IMR-90 (cell line): Measurements from ENCODE around the gene FNDC3B. TPM values are rescaled to one million over a fixed set of nuclear protein-coding genes. Genes with fewer than 3 reads are reported as not detected.

Source experiments
- ATAC-seq: fragments of 200-7000 bp; cut with Tn5 transposase; 2 replicates; pipeline ENCODE4 v1.9.1; 2020; ENCODE audit warnings: low read depth, mild to moderate bottlenecking, moderate library complexity
- BruUV-seq: library from RNA; stranded (reverse); fragments of 400-500 nt; replicated peaks from 2 replicates; lab custom pipeline; 2021; lab: Mats Ljungman, UMichigan
- CTCF ChIA-PET: fragments of 300-600 bp; formaldehyde crosslinking; extraction: SDS; loops from one replicate; lab custom pipeline; 2021; ENCODE audit warnings: antibody characterized with exemption; lab: Yijun Ruan, JAX
- POLR2A ChIA-PET: fragments of 300-600 bp; sonication (Branson Sonifier 250); formaldehyde crosslinking; loops from one replicate; lab custom pipeline; 2022; ENCODE audit warnings: antibody characterized with exemption; ENCODE audit not compliant: unreplicated experiment; lab: Charles Lee
- DNase-seq: peaks from one replicate; pipeline ENCODE4 v3.0.0; 2013
- H2AFZ ChIP-seq: replicated peaks from 2 replicates; pipeline ENCODE3; 2013; ENCODE audit warnings: low read length, mild to moderate bottlenecking; ENCODE audit not compliant: poor library complexity
- H2AK5ac ChIP-seq: 2 replicates; pipeline ENCODE4 v1.6.1; 2013; ENCODE audit warnings: low read depth, low read length, inconsistent platforms
- H2AK9ac ChIP-seq: replicated peaks from 2 replicates; pipeline ENCODE3; 2013; ENCODE audit warnings: mild to moderate bottlenecking, low read depth, low read length, moderate library complexity; ENCODE audit not compliant: poor library complexity
- H2BK120ac ChIP-seq: 2 replicates; pipeline ENCODE4 v1.6.1; 2013; ENCODE audit warnings: low read depth, low read length, inconsistent platforms
- H2BK15ac ChIP-seq: 3 replicates; pipeline ENCODE4 v1.6.1; 2013; ENCODE audit warnings: low read depth, low read length, inconsistent platforms
- H2BK20ac ChIP-seq: 2 replicates; pipeline ENCODE4 v1.6.1; 2013; ENCODE audit warnings: low read depth, mild to moderate bottlenecking, inconsistent platforms, low read length, moderate library complexity
- H2BK5ac ChIP-seq: 2 replicates; pipeline ENCODE4 v1.6.1; 2013; ENCODE audit warnings: mild to moderate bottlenecking, low read depth, low read length, inconsistent platforms; ENCODE audit not compliant: poor library complexity, severe bottlenecking
- H3K14ac ChIP-seq: replicated peaks from 2 replicates; pipeline ENCODE4 v1.6.1; 2013; ENCODE audit warnings: low read depth, low read length, inconsistent platforms
- H3K18ac ChIP-seq: 2 replicates; pipeline ENCODE4 v1.6.1; 2013; ENCODE audit warnings: low read depth, low read length, control low read depth
- H3K23ac ChIP-seq: 2 replicates; pipeline ENCODE4 v1.6.1; 2013; ENCODE audit warnings: low read depth, low read length, inconsistent platforms
- H3K27ac ChIP-seq: 2 replicates; pipeline ENCODE4 v1.5.1; 2013; ENCODE audit warnings: mild to moderate bottlenecking, control low read depth, low read length; ENCODE audit not compliant: insufficient read depth
- H3K27me3 ChIP-seq: 2 replicates; pipeline ENCODE4 v1.6.1; 2013; ENCODE audit warnings: low read length; ENCODE audit not compliant: control insufficient read depth, insufficient read depth
- H3K36me3 ChIP-seq: 2 replicates; pipeline ENCODE4 v1.6.1; 2013; ENCODE audit warnings: low read length, mixed read lengths; ENCODE audit not compliant: control insufficient read depth, insufficient read depth
- H3K4ac ChIP-seq: 2 replicates; pipeline ENCODE4 v1.6.1; 2013; ENCODE audit warnings: low read depth, low read length, inconsistent platforms
- H3K4me1 ChIP-seq: 2 replicates; pipeline ENCODE4 v1.6.1; 2013; ENCODE audit warnings: low read length, mixed read lengths; ENCODE audit not compliant: control insufficient read depth, insufficient read depth
- H3K4me2 ChIP-seq: 2 replicates; pipeline ENCODE4 v1.6.1; 2013; ENCODE audit warnings: low read depth, mild to moderate bottlenecking, control low read depth, low read length, moderate library complexity
- H3K4me3 ChIP-seq: 2 replicates; pipeline ENCODE4 v1.5.1; 2013; ENCODE audit warnings: low read depth, mild to moderate bottlenecking, control low read depth, low read length, moderate library complexity; ENCODE audit not compliant: insufficient read depth
- H3K56ac ChIP-seq: 2 replicates; pipeline ENCODE4 v1.6.1; 2013; ENCODE audit warnings: low read length, inconsistent platforms; ENCODE audit not compliant: insufficient read depth; ENCODE audit errors: extremely low read depth
- H3K79me1 ChIP-seq, 2 experiments: 2 replicates each; pipeline ENCODE4 v1.6.1; 2013; ENCODE audit warnings: low read length in 2 of 2, inconsistent platforms in 1 of 2, low read depth in 1 of 2
- H3K9ac ChIP-seq: 2 replicates; pipeline ENCODE4 v1.6.1; 2013; ENCODE audit warnings: low read depth, low read length, control low read depth
- H3K9me1 ChIP-seq: 2 replicates; pipeline ENCODE4 v1.6.1; 2013; ENCODE audit warnings: low read length, inconsistent platforms; ENCODE audit not compliant: insufficient read depth
- H3K9me3 ChIP-seq: 2 replicates; pipeline ENCODE4 v1.6.1; 2013; ENCODE audit warnings: low read length; ENCODE audit not compliant: control insufficient read depth, insufficient read depth
- H4K20me1 ChIP-seq: 2 replicates; pipeline ENCODE4 v1.6.1; 2013; ENCODE audit warnings: low read length, inconsistent platforms; ENCODE audit not compliant: insufficient read depth
- H4K5ac ChIP-seq: 2 replicates; pipeline ENCODE4 v1.6.1; 2013; ENCODE audit warnings: mild to moderate bottlenecking, low read depth, low read length, control low read depth
- H4K8ac ChIP-seq, 2 experiments: 2 replicates each; pipeline ENCODE4 v1.6.1; 2013; ENCODE audit warnings: low read depth in 2 of 2, low read length in 2 of 2, control low read depth in 1 of 2, inconsistent platforms in 1 of 2
- H4K91ac ChIP-seq: 2 replicates; pipeline ENCODE4 v1.6.1; 2013; ENCODE audit warnings: low read depth, low read length, inconsistent platforms; ENCODE audit not compliant: insufficient read depth
- CEBPB ChIP-seq: IDR thresholded peaks from 2 replicates; pipeline ENCODE4 v1.6.1; 2012; ENCODE audit warnings: low read depth, low read length, improper control_type of control experiment
- FOS ChIP-seq: fragments of 150-350 bp; IDR thresholded peaks from 2 replicates; pipeline ENCODE4 v1.6.1; 2016; ENCODE audit warnings: low read depth, low read length
- MAZ ChIP-seq: IDR thresholded peaks from 2 replicates; pipeline ENCODE4 v1.6.1; 2012; ENCODE audit warnings: low read depth, mild to moderate bottlenecking, low read length, improper control_type of control experiment, moderate library complexity, borderline replicate concordance
- MXI1 ChIP-seq: IDR thresholded peaks from 2 replicates; pipeline ENCODE4 v1.6.1; 2012; ENCODE audit warnings: low read depth, mild to moderate bottlenecking, low read length, moderate library complexity, borderline replicate concordance
- NFE2L2 ChIP-seq: fragments of 150-350 bp; IDR thresholded peaks from 2 replicates; pipeline ENCODE4 v1.6.1; 2016; ENCODE audit warnings: low read depth, mild to moderate bottlenecking, low read length
- RCOR1 ChIP-seq: IDR thresholded peaks from 2 replicates; pipeline ENCODE4 v1.6.1; 2012; ENCODE audit warnings: mild to moderate bottlenecking, low read length, improper control_type of control experiment; ENCODE audit not compliant: insufficient replicate concordance
- USF2 ChIP-seq: fragments of 150-350 bp; IDR thresholded peaks from 2 replicates; pipeline ENCODE4 v1.6.1; 2017; ENCODE audit warnings: mild to moderate bottlenecking, antibody characterized with exemption, low read length, low read depth
- WGBS, 2 experiments: methylation state at CpG; one replicate each; pipeline versions ENCODE4 v1.1.5 to v1.1.7; 2013; ENCODE audit warnings: missing lambda C conversion rate in 2 of 2; ENCODE audit not compliant: insufficient read length in 1 of 2; ENCODE audit errors: extremely low coverage in 2 of 2; 5-methylcytosine and 5-hydroxymethylcytosine counted together
- dilution Hi-C: fragments of 300-500 bp; cut with HindIII; formaldehyde crosslinking; loops from one replicate; pipeline ENCODE4 v1.14.3; 2018; ENCODE audit warnings: low sequenced_read_pairs; ENCODE audit not compliant: unreplicated experiment
- in situ Hi-C: fragments of 300-500 bp; cut with MboI; formaldehyde crosslinking; loops from 3 replicates; pipeline ENCODE4 v1.14.3; 2019; ENCODE audit warnings: low sequenced_read_pairs, inconsistent platforms, mixed read lengths
- intact Hi-C: fragments of 100-400 bp; cut with micrococcal nuclease; formaldehyde crosslinking; loops from 2 replicates; pipeline ENCODE4 v1.10.0; 2022
- polyA plus RNA-seq, 3 experiments: library from polyadenylated mRNA; depleted of rRNA; stranded (reverse); fragments of >200 nt; gene quantifications; 2 replicates each; pipeline ENCODE4 v1.2.3, GENCODE V29; 2012; ENCODE audit warnings: low replicate concordance in 1 of 3
- total RNA-seq: library from RNA; depleted of rRNA; stranded (reverse); fragments of >200 nt; gene quantifications from 2 replicates; pipeline ENCODE4 v1.2.3, GENCODE V29; 2012

FNDC3B gene
- total and polyA plus RNA-seq, 2 of the 4 experiments (the other 2 are of a cell fraction): 23.9 to 150 TPM

GRCh38 chr3:172179680-172180399 is 140.5 kb downstream of the FNDC3B start:
- peaks cover 21% of the 10 kb centered on the region for H3K4me1 ChIP-seq
- H3K14ac ChIP-seq: no peak overlapping the region
- H3K36me3 ChIP-seq: peaks cover 1% of the 10 kb centered on the region; the same call in 1 of the 2 replicates
- no peak overlapping the region for H4K91ac ChIP-seq
- no peak overlapping the region for H2AFZ ChIP-seq
- no peak overlapping the region for H3K9ac ChIP-seq
- H3K4me2 ChIP-seq: no peak overlapping the region
- H3K9me1 ChIP-seq: peaks cover 27% of the 10 kb centered on the region
- POLR2A ChIA-PET: no interaction called here
- DNase-seq: no peak
- dilution Hi-C loops (no loop called here), in situ Hi-C loops (no loop called here), intact Hi-C loops (no loop called here)
- CTCF ChIA-PET: no interaction called here
- no peak for TF ChIP-seq MAZ
- no peak for TF ChIP-seq NFE2L2
- TF ChIP-seq RCOR1: no peak
- TF ChIP-seq FOS: no peak
- no peak for TF ChIP-seq MXI1
- TF ChIP-seq USF2: no peak
- TF ChIP-seq CEBPB: no peak
- H4K8ac ChIP-seq: no peak overlapping the region
- no peak overlapping the region for H2AK5ac ChIP-seq
- H3K79me1 ChIP-seq: peaks cover 41 to 92% of the 10 kb centered on the region in 2 experiments
- H2AK9ac ChIP-seq: no peak overlapping the region
- H2BK5ac ChIP-seq: no peak overlapping the region
- H3K56ac ChIP-seq: no peak overlapping the region
- H3K4me3 ChIP-seq: no peak overlapping the region
- H2BK120ac ChIP-seq: no peak overlapping the region
- H2BK15ac ChIP-seq: no peak overlapping the region
- no peak overlapping the region for H3K18ac ChIP-seq
- H3K27me3 ChIP-seq: no peaks in the 10 kb centered on the region
- H3K23ac ChIP-seq: no peak overlapping the region
- H3K4ac ChIP-seq: no peak overlapping the region
- H3K9me3 ChIP-seq: no peaks in the 10 kb centered on the region
- no TSS peak for BruUV-seq
- no peak overlapping the region for H4K5ac ChIP-seq
- no peak overlapping the region for H3K27ac ChIP-seq
- no peak for ATAC-seq
- no peak overlapping the region for H2BK20ac ChIP-seq
- peaks cover 87% of the 10 kb centered on the region for H4K20me1 ChIP-seq
- no CpG with 5 or more reads among the region's 5 CpGs for WGBS, 2 experiments
